ENCODE data around the gene QRFP. TPM values are rescaled to one million over a fixed set of nuclear protein-coding genes. Genes with fewer than 3 reads are reported as not detected.
"Not testable (repeated sequence)": the region's sequence is repeated elsewhere in the genome, so short reads cannot be mapped to it uniquely, and the experiment has no call there.

QRFP gene
- total RNA-seq, 2 donors from 2014 or later: not detected

DNA sequence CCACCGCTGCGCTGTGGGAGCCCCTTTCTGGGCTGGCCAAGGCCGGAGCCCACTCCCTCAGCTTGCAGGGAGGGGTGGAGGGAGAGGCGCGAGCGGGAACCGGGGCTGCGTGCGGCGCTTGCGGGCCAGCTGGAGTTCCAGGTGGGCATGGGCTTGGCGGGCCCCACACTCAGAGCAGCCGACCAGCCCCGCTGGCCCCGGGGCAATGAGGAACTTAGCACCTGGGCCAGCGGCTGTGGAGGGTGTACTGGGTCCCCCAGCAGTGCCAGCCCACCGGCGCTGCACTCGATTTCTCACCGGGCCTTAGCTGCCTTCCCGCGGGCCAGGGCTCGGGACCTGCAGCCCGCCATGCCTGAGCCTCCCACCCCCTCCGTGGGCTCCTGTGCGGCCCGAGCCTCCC, 13.4 kb upstream of the QRFP start:
- DNase-seq; ATAC-seq; intact Hi-C loops (cut with DNase I): not testable (repeated sequence)

DNA sequence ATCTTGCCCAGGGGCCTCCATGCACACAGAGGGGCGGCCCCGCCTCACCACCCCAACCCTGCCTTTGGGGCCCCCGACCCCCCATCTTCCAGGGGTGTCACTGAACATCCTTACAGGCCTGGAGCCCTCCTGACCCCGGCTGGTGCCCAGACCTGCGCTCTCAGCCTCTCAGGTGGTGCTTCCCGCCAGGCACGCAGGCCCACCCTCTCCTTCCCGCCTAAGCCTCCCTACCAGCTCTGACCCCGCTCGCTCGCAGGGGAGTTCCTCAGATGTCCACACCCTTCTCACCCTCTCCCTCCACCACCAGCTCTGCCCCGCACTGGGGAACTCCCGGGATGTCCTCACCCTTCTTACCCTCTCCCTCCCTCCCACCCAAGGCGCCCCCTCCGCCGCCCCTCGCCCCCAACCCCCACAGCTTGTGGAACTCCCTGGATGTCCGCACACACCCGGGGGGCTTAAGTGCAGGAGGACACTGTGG, 12.3 kb upstream of the QRFP start:
- DNase-seq: no peak
- intact Hi-C loops (cut with DNase I): no loop called here
- ATAC-seq: no peak

DNA sequence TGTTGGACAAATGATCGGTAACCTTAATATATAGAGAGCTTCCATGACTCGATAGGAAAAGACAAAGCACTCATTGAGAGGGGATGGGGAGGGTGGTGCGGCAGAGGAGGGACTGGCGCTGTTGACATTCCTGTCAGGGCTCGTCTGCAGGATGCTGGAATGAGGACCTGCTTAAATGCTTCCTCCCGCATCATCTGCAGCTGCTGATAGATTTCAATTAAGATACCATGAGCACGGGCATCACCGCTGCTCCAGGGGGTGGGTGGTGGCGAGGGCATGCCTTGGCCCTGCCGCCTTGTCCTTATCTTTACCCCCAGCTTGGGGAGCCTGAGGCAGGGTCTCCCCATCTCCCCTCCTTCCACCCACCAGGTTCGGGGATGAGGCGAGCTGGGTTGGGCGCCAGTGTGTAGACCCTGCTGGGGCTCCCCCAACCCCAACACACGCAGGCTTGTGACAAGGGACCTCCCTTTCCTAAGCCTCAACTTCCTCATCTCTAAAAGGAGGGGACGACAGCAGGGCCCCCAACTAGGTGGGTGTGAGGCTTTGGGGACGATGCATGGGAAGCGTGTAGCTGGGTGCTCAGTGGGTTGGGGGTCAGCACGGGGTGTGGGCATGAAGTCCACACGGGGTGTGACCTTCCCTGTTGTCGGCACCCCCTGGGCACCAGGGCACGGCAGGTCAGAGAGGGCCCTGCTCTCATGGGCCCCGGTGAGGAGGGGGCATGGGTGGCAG, 11.7 kb upstream of the QRFP start:
- no peak for ATAC-seq
- intact Hi-C loops (cut with DNase I): no loop called here
- no peak for DNase-seq

DNA sequence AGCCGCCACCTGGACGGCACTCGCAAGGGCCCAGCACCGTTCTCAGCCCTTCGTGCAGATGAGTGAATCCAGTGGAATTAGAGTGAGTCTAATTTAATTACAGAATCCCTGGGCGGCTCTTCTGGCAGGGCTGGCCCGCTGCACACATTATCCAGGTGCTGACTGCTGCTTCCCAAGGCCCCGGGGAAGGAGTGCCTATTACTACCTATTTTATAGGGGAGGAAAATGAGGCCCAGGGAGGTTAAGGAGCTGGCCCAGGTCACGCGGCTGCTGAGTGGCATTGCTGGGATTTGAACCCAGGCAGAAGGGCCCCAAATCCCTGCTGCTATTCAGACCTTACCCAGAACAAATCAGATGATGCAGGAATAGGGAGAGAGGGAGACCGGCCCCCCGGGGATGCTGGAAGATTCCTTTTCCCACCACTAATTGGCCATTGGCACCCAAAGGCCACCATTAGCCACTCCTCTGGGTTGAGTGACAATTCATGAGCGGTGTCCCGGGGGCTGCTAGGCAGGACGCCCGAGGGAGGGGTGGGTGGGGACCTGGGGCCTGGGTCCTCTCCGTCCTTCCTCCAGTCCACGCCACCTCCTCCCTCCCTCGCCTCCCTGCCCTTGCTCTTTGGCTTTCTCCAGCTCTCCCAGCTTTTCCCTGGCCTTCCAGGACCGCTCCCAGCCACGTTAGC, 10.3 kb upstream of the QRFP start:
- intact Hi-C loops (cut with DNase I): no loop called here
- ATAC-seq (no peak), DNase-seq (no peak)

DNA sequence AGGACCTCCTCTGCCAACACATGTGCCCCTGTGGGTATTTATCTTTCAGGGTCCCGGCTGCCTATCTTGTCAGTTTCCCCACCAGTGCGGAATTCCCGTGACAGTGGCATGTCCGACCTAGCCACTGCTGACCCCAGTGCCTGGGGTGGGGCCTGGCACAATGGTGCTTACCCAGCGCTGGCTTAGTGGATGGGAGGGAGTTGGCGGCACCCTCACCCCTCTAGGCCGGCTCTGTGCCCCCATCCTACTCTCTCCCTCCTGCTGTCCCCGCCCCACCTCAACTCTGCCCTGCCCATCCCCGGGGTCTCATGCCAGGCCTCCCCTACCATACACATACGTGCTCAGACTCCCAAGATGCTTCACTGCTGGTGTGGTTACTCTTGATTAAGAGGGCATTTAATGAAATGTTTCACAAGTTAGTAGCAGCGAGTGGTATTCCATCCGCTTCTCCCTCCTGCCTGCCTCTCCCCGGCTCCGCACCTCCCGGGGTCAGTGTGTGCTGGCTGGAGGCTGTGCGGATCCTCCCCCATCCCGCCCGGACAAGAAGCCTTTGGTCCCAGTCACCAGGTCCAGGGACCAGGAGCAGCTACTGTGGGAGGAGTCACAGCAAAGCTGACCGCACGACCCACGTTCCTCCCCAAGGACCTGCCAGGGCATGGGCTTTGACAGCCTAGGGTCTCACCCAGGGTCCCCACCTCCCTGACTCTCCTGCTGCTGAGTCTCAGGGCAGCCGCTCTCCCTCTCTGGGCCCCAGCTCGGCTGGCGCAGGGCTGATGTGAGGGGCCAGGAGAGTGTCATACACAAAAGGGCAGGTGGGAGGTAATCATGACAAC, 9.5 kb upstream of the QRFP start:
- intact Hi-C loops (cut with DNase I): no loop called here
- DNase-seq (no peak), ATAC-seq (no peak)

DNA sequence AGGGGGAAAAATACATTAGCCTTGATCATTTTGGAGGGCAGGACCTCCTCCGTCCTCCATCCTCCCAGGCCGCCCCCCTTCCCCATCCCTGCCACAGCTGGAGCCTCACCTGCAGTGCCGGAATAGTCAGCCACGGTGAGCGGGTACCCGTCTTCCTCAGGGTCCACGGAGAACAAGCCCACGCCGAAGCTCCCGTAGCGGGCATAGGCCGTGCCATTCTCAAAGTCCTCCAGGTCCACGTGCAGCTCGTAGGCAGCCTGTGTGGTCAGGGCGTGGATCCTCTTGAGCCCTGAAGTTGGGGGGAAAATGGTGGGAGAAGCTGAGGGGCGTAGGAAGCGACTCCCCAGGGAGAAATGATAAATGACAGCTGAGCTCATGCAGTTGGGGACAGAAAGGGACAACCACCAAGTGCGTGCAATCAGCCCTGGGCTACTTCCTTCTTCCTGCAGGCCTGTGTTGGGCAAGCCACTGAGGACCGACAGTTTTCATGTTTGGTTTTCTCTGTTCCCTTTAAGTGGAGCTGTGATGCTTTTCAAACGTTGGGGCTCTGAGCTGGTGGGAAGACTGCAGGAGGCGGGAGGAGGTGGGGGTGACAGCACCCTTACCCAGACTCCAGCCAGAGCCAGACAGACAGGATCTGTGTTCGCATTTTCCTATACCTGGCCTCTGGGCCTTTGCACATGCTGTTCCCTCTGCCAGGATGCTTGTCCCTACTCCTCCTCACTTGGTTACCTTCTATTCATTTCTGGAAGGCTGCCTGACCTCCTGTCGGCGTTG, 8.7 kb upstream of the QRFP start:
- intact Hi-C loops (cut with DNase I): no loop called here
- ATAC-seq: no peak
- DNase-seq: no peak

DNA sequence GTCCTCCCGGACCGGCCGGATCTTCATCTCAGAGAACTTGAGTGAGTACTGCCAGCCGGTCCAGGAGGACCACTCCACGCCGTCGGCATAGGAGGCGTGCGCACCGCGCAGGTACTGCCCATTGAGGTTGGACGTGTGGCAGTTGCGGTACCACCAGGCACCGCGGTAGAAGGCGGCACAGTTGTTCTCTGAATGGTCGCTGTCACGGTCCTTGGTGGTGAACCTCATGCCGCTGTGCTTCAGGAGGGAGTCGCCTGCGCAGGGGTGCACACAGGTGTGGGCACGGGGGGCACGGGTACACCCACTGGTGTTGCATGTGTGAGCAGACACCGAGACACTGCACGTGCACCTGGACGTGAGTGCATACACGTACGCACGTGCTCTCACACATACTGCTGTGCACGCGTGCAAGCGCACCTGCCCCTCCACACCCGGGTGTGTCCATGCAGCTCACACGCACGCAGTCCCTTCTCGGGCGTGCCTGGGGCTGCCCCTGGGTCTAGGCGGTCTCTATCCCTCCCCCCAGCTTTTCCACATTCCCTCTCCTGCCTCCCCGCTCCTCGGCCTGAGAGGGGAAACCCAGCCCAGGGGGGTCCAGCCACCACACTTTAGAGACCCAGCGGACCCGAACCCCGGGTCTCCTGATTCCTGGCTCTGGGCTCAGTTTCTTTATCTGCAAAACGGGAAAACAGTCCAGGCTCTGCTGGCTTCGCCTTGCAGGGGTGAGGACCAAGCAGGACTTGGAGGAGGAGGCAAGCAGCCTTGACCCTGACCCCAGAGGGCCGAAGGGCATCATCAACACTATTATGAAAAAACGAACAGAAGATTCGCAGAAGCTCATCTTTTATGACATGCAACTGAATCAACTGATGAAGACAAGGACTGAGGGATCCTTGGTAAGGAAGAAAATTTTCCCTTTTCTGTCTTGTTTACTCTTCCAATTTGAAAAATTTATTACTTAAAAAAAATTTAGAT, 7.7 kb upstream of the QRFP start:
- intact Hi-C loops (cut with DNase I): no loop called here
- DNase-seq (no peak), ATAC-seq (no peak)

DNA sequence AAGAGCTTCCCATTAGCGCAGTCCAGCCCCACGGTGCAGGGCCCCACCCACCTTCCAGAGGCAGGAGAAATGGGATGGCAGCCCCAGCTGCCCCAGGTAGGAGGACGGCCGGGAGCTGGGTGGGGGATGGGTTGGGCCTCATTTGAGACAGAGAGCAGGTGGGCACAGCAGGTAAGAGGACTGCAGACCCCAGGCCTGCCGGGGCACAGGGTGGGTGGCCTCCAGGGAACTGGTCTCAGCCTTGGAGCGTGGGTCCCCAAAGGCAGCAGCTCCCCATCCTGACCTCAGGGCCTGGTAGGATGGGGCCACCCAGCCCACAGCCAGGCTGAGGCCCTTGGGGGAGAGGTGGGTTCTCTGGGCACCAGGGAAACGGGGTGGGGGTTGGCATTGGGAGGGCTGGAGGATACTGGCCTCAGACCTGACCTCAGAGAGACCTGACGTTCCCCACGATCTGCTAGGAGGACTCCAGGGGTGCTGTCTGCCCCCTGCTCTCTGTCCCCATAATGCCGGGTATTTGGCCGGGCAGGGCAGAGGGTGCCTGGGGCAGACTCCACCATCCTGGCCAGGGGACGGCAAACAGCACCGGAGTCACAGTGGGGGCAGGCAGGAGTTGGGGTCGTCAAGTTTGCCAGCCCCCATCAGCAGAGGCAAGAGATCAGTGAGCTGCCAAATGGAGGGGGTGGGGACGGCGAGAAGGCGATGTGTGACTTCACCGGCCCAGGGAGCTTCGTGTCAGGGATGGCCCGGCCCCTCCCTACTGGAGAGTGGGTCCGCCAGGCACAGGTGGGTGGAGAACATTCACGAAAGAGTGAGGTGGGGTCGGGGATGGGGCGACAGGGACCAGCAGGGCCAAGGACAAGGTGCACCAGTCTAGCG, 6.8 kb upstream of the QRFP start:
- intact Hi-C loops (cut with DNase I): no loop called here
- ATAC-seq (no peak), DNase-seq (no peak)

DNA sequence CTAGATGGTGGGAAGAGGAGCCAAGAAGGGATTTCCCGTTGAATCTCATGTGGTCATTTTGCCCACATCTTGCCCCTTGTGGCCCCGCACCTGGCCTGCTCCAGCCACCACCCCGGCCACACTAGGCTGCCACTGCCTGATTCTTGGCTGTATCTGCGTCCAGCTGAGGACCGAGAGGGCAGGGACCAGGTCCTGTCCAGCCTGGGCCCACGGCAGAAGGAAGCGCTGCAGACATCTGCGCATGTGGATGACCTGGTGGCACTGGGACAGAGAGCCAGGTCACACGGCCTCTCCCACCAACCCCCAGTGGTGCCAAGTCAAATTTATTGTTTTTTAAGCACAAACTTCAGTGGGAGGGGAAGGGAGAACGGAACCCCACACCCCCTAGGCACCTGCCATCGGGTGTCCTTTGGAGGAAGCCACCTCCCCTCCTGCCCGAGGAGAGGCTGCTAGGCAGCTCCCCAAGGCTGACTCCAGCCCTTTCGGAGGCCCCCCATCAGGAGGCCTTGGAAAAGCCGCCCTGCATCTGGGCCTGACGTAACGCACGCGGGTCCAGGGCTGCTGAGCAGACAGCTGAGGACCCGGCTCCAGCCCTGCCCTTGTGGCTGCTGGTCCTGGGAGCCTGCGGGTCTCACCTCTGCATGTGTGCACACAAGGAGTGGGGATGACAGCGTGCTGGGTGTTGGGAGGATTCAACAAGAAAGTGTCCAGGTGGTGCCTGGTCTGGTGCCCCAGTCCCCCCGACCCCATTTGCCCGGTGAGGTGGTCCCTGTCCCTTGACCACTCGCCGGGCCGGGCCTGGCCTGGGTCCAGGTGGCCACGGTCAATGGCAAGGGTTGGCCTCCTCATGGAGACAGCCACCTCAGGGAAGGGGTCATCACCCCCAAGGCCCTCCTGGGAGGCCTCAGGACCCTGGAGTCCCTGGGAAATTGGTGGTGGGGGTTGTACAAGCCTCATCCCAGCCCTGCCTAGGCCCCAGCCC, 5.9 kb upstream of the QRFP start:
- ATAC-seq: no peak
- no peak for DNase-seq
- intact Hi-C loops (cut with DNase I): no loop called here

DNA sequence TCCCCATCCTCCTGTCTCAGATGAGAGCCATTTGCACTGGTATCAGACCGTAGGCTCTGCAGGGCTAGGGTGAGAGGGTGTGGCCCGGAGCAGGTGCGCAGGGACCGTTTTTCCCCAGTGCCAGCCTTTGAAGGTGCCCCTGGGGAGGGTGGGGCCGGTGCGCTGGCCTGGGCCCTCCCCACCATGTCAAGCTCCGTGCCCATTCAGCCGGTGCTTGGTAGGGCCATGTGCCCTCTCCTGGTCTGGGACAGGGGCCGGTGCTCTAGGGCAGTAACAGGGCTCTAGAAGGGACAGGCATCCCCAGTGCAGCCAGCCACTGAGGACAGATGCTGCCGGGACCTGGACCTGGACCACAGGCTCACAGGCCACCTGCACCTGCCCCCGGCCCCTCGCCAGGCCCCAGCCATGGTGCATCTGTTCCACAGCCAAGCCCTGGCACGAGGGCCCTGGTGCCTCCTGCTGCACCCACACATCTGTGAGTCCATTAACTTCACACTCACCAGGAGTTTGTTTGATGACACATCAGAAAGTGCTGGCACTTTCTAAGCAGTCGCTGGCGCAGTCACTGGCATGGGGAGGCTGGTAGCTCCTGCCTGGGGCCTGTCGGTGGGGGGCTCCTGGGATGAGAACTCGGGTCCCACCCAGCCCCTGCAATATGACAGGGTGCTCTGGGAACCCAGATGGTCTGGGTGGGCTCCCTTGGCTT, 5.0 kb upstream of the QRFP start:
- ATAC-seq: no peak
- DNase-seq: no peak
- intact Hi-C loops (cut with DNase I): no loop called here

DNA sequence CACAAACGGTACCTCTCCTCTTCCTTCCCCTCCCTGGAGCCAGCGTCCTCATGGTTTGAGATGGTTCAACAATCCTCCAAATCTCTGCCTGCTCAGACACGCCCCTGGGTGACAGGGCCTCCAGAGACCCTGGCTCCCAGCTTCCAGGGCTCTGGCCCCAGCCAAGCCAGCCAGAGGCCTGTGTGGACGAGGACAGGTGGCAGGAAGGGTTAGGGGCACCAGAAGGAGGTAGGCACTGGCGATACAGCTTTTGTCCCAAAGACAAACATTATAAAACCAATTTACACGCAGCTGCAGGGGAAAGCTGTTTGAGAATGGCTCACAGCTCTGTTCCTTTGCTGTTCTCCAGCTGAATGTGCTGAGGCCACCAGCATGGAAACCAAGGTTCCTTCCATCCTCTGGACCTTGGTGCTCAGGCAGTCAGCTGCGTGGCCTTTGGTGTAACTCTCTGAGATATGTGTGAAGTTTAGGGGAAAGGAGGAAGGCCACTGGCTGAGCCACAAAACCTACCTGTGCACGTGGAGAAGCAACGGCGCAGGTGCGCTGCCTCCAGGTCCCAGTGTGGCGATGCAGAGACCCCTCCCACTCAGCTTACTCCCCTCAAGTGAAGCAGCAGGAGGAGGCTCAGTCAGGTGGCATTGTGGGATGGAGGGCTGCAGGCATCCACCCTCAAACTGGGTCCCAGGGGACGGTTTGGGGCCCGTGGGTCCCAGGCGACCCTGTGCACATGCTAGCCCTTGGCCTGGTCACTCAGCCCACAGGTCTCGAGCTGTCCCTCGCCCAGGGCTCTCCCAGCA, 4.3 kb upstream of the QRFP start:
- intact Hi-C loops (cut with DNase I): no loop called here
- ATAC-seq: no peak
- DNase-seq: no peak

DNA sequence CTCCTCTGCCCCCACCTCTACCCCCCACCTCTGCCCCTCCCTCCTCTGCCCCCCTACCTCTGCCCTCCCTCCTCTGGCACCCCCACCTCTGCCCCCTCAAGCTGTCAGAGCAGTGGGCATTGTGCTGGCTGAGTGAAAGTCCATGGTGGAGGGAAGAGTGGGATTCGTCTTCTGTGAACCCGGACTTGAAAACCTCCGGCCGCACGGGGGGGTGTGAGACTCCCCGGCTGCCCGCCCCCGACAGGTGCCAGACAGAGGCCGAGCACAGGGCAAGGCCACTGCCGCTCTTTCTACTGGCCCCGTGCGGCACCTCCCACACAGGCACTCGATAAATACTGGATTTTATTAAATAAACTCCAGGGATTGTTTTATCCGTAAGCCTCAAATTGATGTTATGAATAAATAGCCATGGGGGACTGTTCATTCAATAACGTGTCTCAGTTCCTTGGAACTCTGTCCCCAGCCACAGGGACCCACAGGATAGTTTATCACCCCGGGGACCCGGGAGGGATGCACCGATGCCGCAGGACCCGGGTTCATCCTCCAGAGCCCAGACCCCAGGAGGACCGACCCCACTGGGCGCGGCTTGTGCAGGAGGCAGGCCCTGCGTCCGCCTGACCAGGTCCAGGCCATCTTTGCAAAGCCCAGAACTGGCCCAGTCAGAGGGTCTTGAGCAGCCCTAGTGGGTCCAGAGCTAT, 2.6 kb upstream of the QRFP start:
- intact Hi-C loops (cut with DNase I): no loop called here
- DNase-seq: no peak
- no peak for ATAC-seq

DNA sequence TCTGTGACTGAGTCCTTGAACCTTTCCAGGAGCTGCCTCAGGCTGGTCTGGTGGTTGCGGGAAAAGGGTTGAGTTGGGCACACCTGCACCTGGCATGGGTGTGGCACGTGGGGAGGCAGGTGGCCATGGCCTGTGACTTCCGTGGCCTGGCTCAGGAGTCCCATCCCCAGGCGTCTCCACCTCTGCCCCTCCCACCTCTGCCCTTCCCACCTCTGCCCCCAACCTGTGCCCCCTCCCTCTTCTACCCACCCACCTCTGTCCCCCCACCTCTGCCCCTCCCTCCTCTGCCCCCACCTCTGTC, 1.9 kb upstream of the QRFP start:
- intact Hi-C loops (cut with DNase I): no loop called here
- no peak for DNase-seq
- ATAC-seq: no peak

DNA sequence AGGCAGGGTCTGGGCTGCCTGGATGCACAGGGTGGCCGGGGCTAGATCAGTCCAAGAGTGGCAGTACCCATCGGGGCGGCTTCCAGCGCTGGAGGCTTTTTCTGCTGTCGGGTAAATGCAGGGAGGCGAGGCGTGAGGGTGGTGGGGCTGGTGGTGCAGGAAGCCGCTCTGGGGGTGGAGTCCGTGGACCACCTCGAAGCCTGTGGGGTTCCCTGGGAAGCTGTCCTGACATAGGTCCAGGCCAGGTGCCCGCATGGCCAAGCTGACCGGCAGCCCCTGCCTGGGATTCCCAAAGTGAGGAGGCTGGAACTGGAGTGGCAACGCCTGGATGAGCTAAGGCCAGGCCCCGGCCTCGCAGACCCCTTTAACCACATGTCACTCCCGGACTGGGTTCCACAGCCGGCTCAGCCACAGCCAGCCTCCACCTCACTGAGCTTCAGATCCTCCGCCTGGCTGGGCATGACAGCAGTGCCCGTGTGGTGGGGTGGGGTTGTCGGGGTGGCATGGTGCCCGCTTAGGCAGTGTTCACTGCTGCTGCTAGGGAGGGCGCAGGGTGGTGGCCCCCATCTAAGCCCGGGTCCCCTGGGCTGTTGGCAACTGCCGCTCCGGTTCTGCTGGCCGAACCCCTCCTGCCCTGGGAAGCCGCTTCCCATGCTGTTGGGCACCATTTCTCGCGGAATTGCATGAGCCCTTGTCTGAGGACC, 1.4 kb upstream of the QRFP start:
- intact Hi-C loops (cut with DNase I): no loop called here
- no peak for ATAC-seq
- no peak for DNase-seq

Measured in left cardiac atrium (tissue), 4 donors.